Endothelial cell of umbilical vein (primary cell): ENCODE data around the gene TOR1AIP1. TPM values are rescaled to one million over a fixed set of nuclear protein-coding genes. Genes with fewer than 3 reads are reported as not detected.

ENCODE experiments used
- BruUV-seq: library from RNA; stranded (reverse); fragments of 400-500 nt; replicated peaks from 2 replicates; lab custom pipeline; 2021; lab: Mats Ljungman, UMichigan
- CTCF ChIA-PET: fragments of 300-600, 350-600 bp; sonication (Branson Sonifier 250); formaldehyde crosslinking; loops from one replicate; lab custom pipeline; 2021; ENCODE audit warnings: antibody characterized with exemption, inconsistent platforms; lab: Charles Lee
- POLR2A ChIA-PET: fragments of 300-600, 350-600 bp; sonication (Branson Sonifier 250); formaldehyde crosslinking; loops from one replicate; lab custom pipeline; 2021; ENCODE audit warnings: antibody characterized with exemption, inconsistent platforms; lab: Charles Lee
- DNase-seq: peaks from one replicate; pipeline ENCODE4 v3.0.0-alpha.2; 2011; ENCODE audit warnings: low read depth, low spot score
- FAIRE-seq: peaks from 2 replicates; lab custom pipeline; 2011; peaks lifted over from hg19 to GRCh38; lab: Jason Lieb, UNC
- H2AFZ ChIP-seq: 2 replicates; pipeline ENCODE4 v1.6.0; 2012; ENCODE audit warnings: low read depth, low read length, control low read depth, inconsistent platforms
- H3K27ac ChIP-seq: 2 replicates; pipeline ENCODE4 v1.5.1; 2011; ENCODE audit warnings: low read depth, mild to moderate bottlenecking, control low read depth, low read length, moderate library complexity; ENCODE audit not compliant: insufficient read depth
- H3K27me3 ChIP-seq, 2 experiments: 2 replicates each; pipeline versions ENCODE4 v1.6.0 to v1.6.1; 2011; ENCODE audit warnings: low read length in 2 of 2, mixed read lengths in 1 of 2; ENCODE audit not compliant: control insufficient read depth in 2 of 2, insufficient read depth in 2 of 2
- H3K36me3 ChIP-seq, 2 experiments: 2 replicates in 1 of 2; 3 replicates in 1 of 2; pipeline ENCODE4 v1.5.1; 2011; ENCODE audit warnings: low read length in 2 of 2, mild to moderate bottlenecking in 1 of 2, moderate library complexity in 1 of 2; ENCODE audit not compliant: control insufficient read depth in 2 of 2, insufficient read depth in 2 of 2; ENCODE audit errors: extremely low read depth in 1 of 2
- H3K4me1 ChIP-seq: 3 replicates; pipeline ENCODE4 v1.5.1; 2011; ENCODE audit warnings: mild to moderate bottlenecking, low read length; ENCODE audit not compliant: control insufficient read depth, insufficient read depth; ENCODE audit errors: extremely low read depth
- H3K4me2 ChIP-seq: 2 replicates; pipeline ENCODE4 v1.6.1; 2011; ENCODE audit warnings: low read length, control low read depth, mixed read lengths; ENCODE audit not compliant: insufficient read depth
- H3K4me3 ChIP-seq, 3 experiments: fragments of 200-600 bp in 1 of 3; sonication (generic), shearing (Covaris generic) in 1 of 3; replicated peaks in 1 of 3; 2 replicates each; pipeline ENCODE4 v1.5.1; 2011 to 2016; ENCODE audit warnings: control low read depth in 3 of 3, low read length in 3 of 3, mild to moderate bottlenecking in 2 of 3, inconsistent platforms in 1 of 3, low read depth in 1 of 3, moderate library complexity in 1 of 3; ENCODE audit not compliant: insufficient read depth in 1 of 3
- H3K79me2 ChIP-seq: 2 replicates; pipeline ENCODE4 v1.6.0; 2012; ENCODE audit warnings: low read length, inconsistent platforms; ENCODE audit not compliant: control insufficient read depth, insufficient read depth
- H3K9ac ChIP-seq: replicated peaks from 2 replicates; pipeline ENCODE3; 2011; ENCODE audit warnings: low read length, control low read depth; ENCODE audit not compliant: insufficient read depth; ENCODE audit errors: extremely low read depth
- H3K9me1 ChIP-seq: replicated peaks from 3 replicates; pipeline ENCODE4 v1.6.0; 2011; ENCODE audit warnings: mild to moderate bottlenecking, low read length; ENCODE audit not compliant: control insufficient read depth, insufficient read depth; ENCODE audit errors: extremely low read depth
- H3K9me3 ChIP-seq: replicated peaks from 2 replicates; pipeline ENCODE4 v1.5.1; 2012; ENCODE audit warnings: low read length, inconsistent platforms; ENCODE audit not compliant: control insufficient read depth, insufficient read depth
- H4K20me1 ChIP-seq: replicated peaks from 2 replicates; pipeline ENCODE3; 2011; ENCODE audit warnings: mild to moderate bottlenecking, low read length; ENCODE audit not compliant: control insufficient read depth, insufficient read depth; ENCODE audit errors: extremely low read depth
- CTCF ChIP-seq, 2 donors: IDR thresholded peaks; 1 replicate in 1 of 2; 2 replicates in 1 of 2; pipeline ENCODE4 v1.5.1; 2011; ENCODE audit warnings: low read length in 2 of 2, mild to moderate bottlenecking in 2 of 2, moderate library complexity in 2 of 2, control low read depth in 1 of 2, inconsistent platforms in 1 of 2, low read depth in 1 of 2; ENCODE audit not compliant: insufficient read depth in 1 of 2; ENCODE audit errors: extremely low read depth in 1 of 2
- EZH2 ChIP-seq: IDR thresholded peaks from 2 replicates; pipeline ENCODE4 v1.6.1; 2012; ENCODE audit warnings: borderline replicate concordance, low read depth, mild to moderate bottlenecking, moderate library complexity, low read length, inconsistent platforms; ENCODE audit not compliant: severe bottlenecking
- FOS ChIP-seq: IDR thresholded peaks from 2 replicates; pipeline ENCODE4 v1.6.1; 2011; ENCODE audit warnings: mild to moderate bottlenecking, low read length, moderate library complexity, borderline replicate concordance; ENCODE audit not compliant: insufficient read depth
- GATA2 ChIP-seq: IDR thresholded peaks from 2 replicates; pipeline ENCODE4 v1.7.0; 2011; ENCODE audit warnings: low read depth, mild to moderate bottlenecking, moderate library complexity, mixed read lengths, low read length; ENCODE audit not compliant: insufficient read length, insufficient read depth
- JUN ChIP-seq: IDR thresholded peaks from 2 replicates; pipeline ENCODE4 v1.6.1; 2011; ENCODE audit warnings: borderline replicate concordance, low read depth; ENCODE audit not compliant: insufficient read length, insufficient read depth
- MAX ChIP-seq: IDR thresholded peaks from 2 replicates; pipeline ENCODE4 v1.6.1; 2011; ENCODE audit not compliant: insufficient read depth, insufficient read length
- MYC ChIP-seq: IDR thresholded peaks from one replicate; pipeline ENCODE4 v1.6.1; 2011; ENCODE audit warnings: mild to moderate bottlenecking, low read depth, low read length
- POLR2A ChIP-seq: IDR thresholded peaks from 2 replicates; pipeline ENCODE4 v1.6.1; 2012; ENCODE audit warnings: low read depth, mild to moderate bottlenecking, control low read depth, low read length
- POLR2AphosphoS5 ChIP-seq: IDR thresholded peaks from 2 replicates; pipeline ENCODE4 v1.6.1; 2012; ENCODE audit warnings: low read depth, mild to moderate bottlenecking, control low read depth, low read length, moderate library complexity; ENCODE audit not compliant: insufficient read depth
- dilution Hi-C: fragments of 300-500 bp; cut with MboI; formaldehyde crosslinking; loops from one replicate; pipeline ENCODE4 v1.15.0; 2019; ENCODE audit warnings: low sequenced_read_pairs; ENCODE audit not compliant: extremely low pct_ligation_motif_present
- intact Hi-C: fragments of 100-400 bp; cut with micrococcal nuclease; formaldehyde crosslinking; loops from one replicate; pipeline ENCODE4 v1.10.0; 2022
- polyA plus RNA-seq, 4 experiments: library from polyadenylated mRNA; depleted of rRNA in 3 of 4; stranded (reverse) in 3 of 4; unstranded in 1 of 4; fragments of >200 nt; gene quantifications; 2 replicates each; pipeline versions ENCODE4 v1.2.1 to v1.2.3, GENCODE V29; 2011 to 2012; ENCODE audit warnings: missing spikeins in 1 of 4
- total RNA-seq: library from RNA; stranded (reverse); gene quantifications from 2 replicates; pipeline ENCODE4 v1.2.3, GENCODE V29; 2021

Gene TOR1AIP1
- total and polyA plus RNA-seq, 2 donors (not counting 3 experiments of a cell fraction or from before 2014, with no cell fraction given) = 12.0 to 28.8 TPM

- Histone ChIP-seq H3K79me2 (no peaks in the 10 kb centered on the region), H3K9ac (no peak overlapping the region), H2AFZ (no peak overlapping the region), H3K9me3 (no peaks in the 10 kb centered on the region), H4K20me1 (no peaks in the 10 kb centered on the region), H3K4me1 (no peaks in the 10 kb centered on the region), H3K4me3 (no peak overlapping the region), H3K27ac (no peak overlapping the region), H3K9me1 (no peaks in the 10 kb centered on the region), H3K27me3 (no peaks in the 10 kb centered on the region), H3K4me2 (no peak overlapping the region), H3K36me3 (peaks cover 2 to 3% of the 10 kb centered on the region in 2 experiments)
- DNase-seq (no peak), FAIRE-seq (no peak)
- TF ChIP-seq FOS (no peak), EZH2 (no peak), JUN (no peak), GATA2 (no peak), POLR2AphosphoS5 (no peak), MYC (no peak), POLR2A (no peak), CTCF (IDR thresholded peaks at IDR 0.05; ENCODE audit: extremely low read depth in 1 of 2, insufficient read depth in 1 of 2, low read depth in 1 of 2, low read length in 2 of 2) (no peak), MAX (no peak)
- POLR2A ChIA-PET = no interaction called here
- dilution Hi-C loops = no loop called here
- intact Hi-C loops = no loop called here
- CTCF ChIA-PET = interaction anchor here (0.8 kb wide), 1 partner anchor 39 kb away, joined by 3 read pairs; no protein-coding TSS in a partner anchor
- no TSS peak for BruUV-seq
Measured at GRCh38 chr1:179856296-179856695, 25.8 kb upstream of the TOR1AIP1 start.
